ENCODE measurements around the gene FCHO1. TPM values are rescaled to one million over a fixed set of nuclear protein-coding genes. Genes with fewer than 3 reads are reported as not detected.

The FCHO1 gene
- polyA plus RNA-seq, 1 donor (not counting 4 experiments of a cell fraction or from before 2014, with no cell fraction given) = 0.14 TPM

GRCh38 chr19:17811681-17812080 is 60.4 kb downstream of the FCHO1 start:
- H3K79me2 ChIP-seq (ENCODE audit: control insufficient read depth, insufficient read depth, low read length) = no peaks in the 10 kb centered on the region
- no peak for TF ChIP-seq EZH2 (IDR thresholded peaks at IDR 0.05; ENCODE audit: low read length)
- no peak for TF ChIP-seq CTCF (optimal IDR thresholded peaks at IDR 0.05 in 1 of 3, IDR thresholded peaks at IDR 0.05 in 1 of 3, conservative IDR thresholded peaks at IDR 0.05 in 1 of 3; ENCODE audit: extremely low read depth in 1 of 3, insufficient read depth in 2 of 3, low read length in 3 of 3)
- no peak for FAIRE-seq
- no peak overlapping the region for H3K4me2 ChIP-seq (ENCODE audit: control insufficient read depth, extremely low read depth, insufficient read depth, low read depth, low read length)
- no peak overlapping the region for H2AFZ ChIP-seq (ENCODE audit: control insufficient read depth, low read length)
- no peaks in the 10 kb centered on the region for H3K4me1 ChIP-seq (ENCODE audit: control insufficient read depth, extremely low read depth, insufficient read depth, low read length)
- dilution Hi-C loops (cut with MboI; ENCODE audit: extremely low pct_ligation_motif_present, low sequenced_read_pairs) = no loop called here
- H3K36me3 ChIP-seq (ENCODE audit: control insufficient read depth in 2 of 2, extremely low read depth in 1 of 2, insufficient read depth in 2 of 2, low read length in 2 of 2) = peaks cover 0 to 3% of the 10 kb centered on the region in 2 experiments
- no peaks in the 10 kb centered on the region for H3K9me1 ChIP-seq (ENCODE audit: control insufficient read depth, extremely low read depth, insufficient read depth, low read length)
- no peak overlapping the region for H3K27ac ChIP-seq (ENCODE audit: control insufficient read depth, insufficient read depth, low read length)
- no peaks in the 10 kb centered on the region for H3K9me3 ChIP-seq (ENCODE audit: control insufficient read depth, low read depth, low read length)
- H3K4me3 ChIP-seq (ENCODE audit: control insufficient read depth in 2 of 3, extremely low read depth in 1 of 3, insufficient read depth in 2 of 3, low read depth in 1 of 3, low read length in 3 of 3) = no peak overlapping the region
- DNase-seq (ENCODE audit: low read depth, low spot score) = no peak
- no peaks in the 10 kb centered on the region for H4K20me1 ChIP-seq (ENCODE audit: control insufficient read depth, extremely low read depth, insufficient read depth, low read length)
- no peak overlapping the region for H3K9ac ChIP-seq (ENCODE audit: control insufficient read depth, extremely low read depth, insufficient read depth, low read length)
- no peaks in the 10 kb centered on the region for H3K27me3 ChIP-seq (ENCODE audit: control insufficient read depth, extremely low read depth, insufficient read depth, low read length)

- H3K27ac ChIP-seq (ENCODE audit: control insufficient read depth, insufficient read depth, low read length) = no peak overlapping the region
- H3K36me3 ChIP-seq (ENCODE audit: control insufficient read depth in 2 of 2, extremely low read depth in 1 of 2, insufficient read depth in 2 of 2, low read length in 2 of 2) = peaks cover 0 to 3% of the 10 kb centered on the region in 2 experiments
- no peak overlapping the region for H3K9ac ChIP-seq (ENCODE audit: control insufficient read depth, extremely low read depth, insufficient read depth, low read length)
- H3K4me1 ChIP-seq (ENCODE audit: control insufficient read depth, extremely low read depth, insufficient read depth, low read length) = no peaks in the 10 kb centered on the region
- H3K9me3 ChIP-seq (ENCODE audit: control insufficient read depth, low read depth, low read length) = no peaks in the 10 kb centered on the region
- H3K4me2 ChIP-seq (ENCODE audit: control insufficient read depth, extremely low read depth, insufficient read depth, low read depth, low read length) = no peak overlapping the region
- H3K4me3 ChIP-seq (ENCODE audit: control insufficient read depth in 2 of 3, extremely low read depth in 1 of 3, insufficient read depth in 2 of 3, low read depth in 1 of 3, low read length in 3 of 3) = no peak overlapping the region
- no peak for FAIRE-seq
- no peaks in the 10 kb centered on the region for H3K27me3 ChIP-seq (ENCODE audit: control insufficient read depth, extremely low read depth, insufficient read depth, low read length)
- H3K9me1 ChIP-seq (ENCODE audit: control insufficient read depth, extremely low read depth, insufficient read depth, low read length) = no peaks in the 10 kb centered on the region
- DNase-seq (ENCODE audit: low read depth, low spot score) = no peak
- dilution Hi-C loops (cut with MboI; ENCODE audit: extremely low pct_ligation_motif_present, low sequenced_read_pairs) = no loop called here
- H2AFZ ChIP-seq (ENCODE audit: control insufficient read depth, low read length) = no peak overlapping the region
- H3K79me2 ChIP-seq (ENCODE audit: control insufficient read depth, insufficient read depth, low read length) = no peaks in the 10 kb centered on the region
- TF ChIP-seq CTCF (optimal IDR thresholded peaks at IDR 0.05 in 1 of 3, IDR thresholded peaks at IDR 0.05 in 1 of 3, conservative IDR thresholded peaks at IDR 0.05 in 1 of 3; ENCODE audit: extremely low read depth in 1 of 3, insufficient read depth in 2 of 3, low read length in 3 of 3) (no peak), EZH2 (IDR thresholded peaks at IDR 0.05; ENCODE audit: low read length) (no peak)
- H4K20me1 ChIP-seq (ENCODE audit: control insufficient read depth, extremely low read depth, insufficient read depth, low read length) = no peaks in the 10 kb centered on the region
Measured at GRCh38 chr19:17812099-17812498, 60.8 kb downstream of the FCHO1 start.

Data from keratinocyte (primary cell).